BLaER1 (cell line): ENCODE measurements around the gene ANTXR1.

ENCODE experiments used
- H3K27ac ChIP-seq: shearing (Covaris generic); formaldehyde crosslinking; 2 replicates; pipeline ENCODE4 v1.8.1; 2022
- H3K27me3 ChIP-seq: shearing (Covaris generic); formaldehyde crosslinking; 2 replicates; pipeline ENCODE4 v1.8.1; 2022
- H3K36me3 ChIP-seq: shearing (Covaris generic); formaldehyde crosslinking; 2 replicates; pipeline ENCODE4 v1.8.1; 2022
- H3K4me1 ChIP-seq: shearing (Covaris generic); formaldehyde crosslinking; 2 replicates; pipeline ENCODE4 v1.8.1; 2022
- H3K4me2 ChIP-seq: shearing (Covaris generic); formaldehyde crosslinking; 2 replicates; pipeline ENCODE4 v1.8.1; 2022
- H3K4me3 ChIP-seq: shearing (Covaris generic); formaldehyde crosslinking; 2 replicates; pipeline ENCODE4 v1.8.1; 2022
- H3K9ac ChIP-seq: shearing (Covaris generic); formaldehyde crosslinking; 2 replicates; pipeline ENCODE4 v1.8.1; 2022
- H3K9me3 ChIP-seq: shearing (Covaris generic); formaldehyde crosslinking; 2 replicates; pipeline ENCODE4 v1.8.1; 2022
- H4K20me1 ChIP-seq: shearing (Covaris generic); formaldehyde crosslinking; 2 replicates; pipeline ENCODE4 v1.8.1; 2022
- Cebpa-rat ChIP-seq: shearing (Covaris generic); IDR thresholded peaks from 2 replicates; pipeline ENCODE4 v1.8.1; 2022

Gene ANTXR1

DNA sequence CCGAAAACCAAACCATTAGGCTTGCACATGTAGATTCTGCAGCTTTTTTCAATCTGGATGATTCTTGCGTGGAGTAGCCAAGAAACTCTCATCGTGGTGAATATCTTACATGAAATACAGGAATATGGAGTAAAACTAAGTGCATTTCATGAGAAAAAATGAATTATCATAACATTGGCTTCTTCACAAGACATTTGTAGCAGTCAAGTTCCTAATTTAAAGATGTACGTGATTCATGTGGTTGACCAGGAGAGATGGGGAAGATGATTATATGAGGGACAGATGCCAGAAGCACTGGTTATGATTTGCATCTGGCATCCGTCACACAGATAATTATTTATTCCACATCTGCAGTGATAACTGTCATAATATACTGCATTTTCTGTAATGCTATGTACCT is 90.4 kb downstream of the ANTXR1 start:
- no peak overlapping the region for H3K4me3 ChIP-seq

DNA sequence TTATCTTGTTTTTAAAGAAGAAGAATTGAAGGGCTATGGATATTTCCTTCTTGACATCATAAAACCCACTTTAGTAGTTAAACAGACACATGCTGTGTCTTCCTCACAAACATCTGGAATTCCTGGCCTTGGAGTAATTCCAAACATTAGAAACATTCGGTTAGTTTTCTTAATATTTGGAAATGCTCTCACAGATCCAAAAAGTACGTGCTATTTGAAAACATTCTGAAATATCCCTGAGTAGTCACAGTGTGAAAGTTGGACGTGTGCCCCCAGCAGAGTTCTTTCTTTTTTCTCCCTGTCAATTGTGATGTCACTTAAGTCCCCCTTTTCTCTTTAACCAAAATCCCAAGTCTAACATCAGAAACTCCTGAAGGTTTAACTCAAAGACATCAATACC is 91.3 kb downstream of the ANTXR1 start:
- Histone ChIP-seq H3K27me3 (no peaks in the 10 kb centered on the region), H3K9ac (no peak overlapping the region), H3K27ac (no peak overlapping the region), H3K4me3 (no peak overlapping the region), H3K9me3 (no peaks in the 10 kb centered on the region), H3K4me2 (no peak overlapping the region), H3K4me1 (no peaks in the 10 kb centered on the region), H4K20me1 (no peaks in the 10 kb centered on the region), H3K36me3 (no peaks in the 10 kb centered on the region)
- no peak for TF ChIP-seq Cebpa-rat

More for the DNA sequence above, 90.4 kb downstream of the ANTXR1 start:
- Histone ChIP-seq H3K4me1 (no peaks in the 10 kb centered on the region), H3K9ac (no peak overlapping the region), H3K36me3 (no peaks in the 10 kb centered on the region), H4K20me1 (no peaks in the 10 kb centered on the region), H3K27me3 (no peaks in the 10 kb centered on the region), H3K27ac (no peak overlapping the region), H3K4me2 (no peak overlapping the region), H3K9me3 (no peaks in the 10 kb centered on the region)
- no peak for TF ChIP-seq Cebpa-rat

DNA sequence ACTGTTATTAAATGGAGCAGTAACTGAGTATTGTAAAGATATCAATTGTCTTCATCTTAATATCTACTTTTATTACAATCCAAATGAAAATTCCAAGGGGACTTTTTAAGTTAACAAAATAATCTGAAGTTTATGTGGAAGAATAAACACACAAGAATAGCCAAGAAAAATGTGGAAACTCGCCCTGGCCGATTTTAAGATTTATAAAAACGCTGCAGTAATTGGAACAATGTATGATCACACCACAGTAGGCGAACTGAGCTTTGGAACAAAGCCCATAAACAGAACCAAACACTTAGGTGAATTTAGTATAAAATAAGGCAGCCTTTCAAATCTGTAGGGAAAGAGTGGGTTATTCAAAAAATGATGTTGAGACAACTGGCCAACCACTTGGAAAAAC is 96.3 kb downstream of the ANTXR1 start:
- Histone ChIP-seq H3K4me2 (no peak overlapping the region), H3K27me3 (no peaks in the 10 kb centered on the region), H3K9ac (no peak overlapping the region), H3K4me1 (no peaks in the 10 kb centered on the region), H3K4me3 (no peak overlapping the region), H3K36me3 (no peaks in the 10 kb centered on the region), H4K20me1 (no peaks in the 10 kb centered on the region), H3K27ac (no peak overlapping the region), H3K9me3 (no peaks in the 10 kb centered on the region)
- TF ChIP-seq Cebpa-rat, result no peak

DNA sequence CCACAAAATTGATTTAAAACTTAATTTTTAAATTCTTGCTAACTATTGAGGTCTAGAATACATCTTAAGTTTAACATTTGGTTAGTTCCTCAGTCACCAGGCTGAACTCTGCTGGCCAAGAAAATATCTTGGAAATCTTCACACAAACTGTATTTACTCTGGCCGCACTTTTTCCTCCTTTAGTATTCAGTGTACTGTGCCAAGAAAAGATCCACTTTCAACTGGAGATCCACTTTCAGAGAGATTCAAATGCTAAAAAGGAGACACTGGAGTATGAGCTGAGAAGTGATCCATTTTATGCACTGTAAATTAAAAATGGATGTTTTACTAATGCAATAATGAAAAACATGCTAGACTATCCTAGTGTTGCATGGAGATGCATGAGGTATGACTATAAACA is 98.1 kb downstream of the ANTXR1 start:
- no peaks in the 10 kb centered on the region for H4K20me1 ChIP-seq
- H3K4me1 ChIP-seq, result no peaks in the 10 kb centered on the region
- no peaks in the 10 kb centered on the region for H3K9me3 ChIP-seq
- no peak overlapping the region for H3K4me3 ChIP-seq
- no peak overlapping the region for H3K9ac ChIP-seq
- H3K4me2 ChIP-seq, result no peak overlapping the region
- no peak for TF ChIP-seq Cebpa-rat
- no peaks in the 10 kb centered on the region for H3K27me3 ChIP-seq
- no peaks in the 10 kb centered on the region for H3K36me3 ChIP-seq
- no peak overlapping the region for H3K27ac ChIP-seq

DNA sequence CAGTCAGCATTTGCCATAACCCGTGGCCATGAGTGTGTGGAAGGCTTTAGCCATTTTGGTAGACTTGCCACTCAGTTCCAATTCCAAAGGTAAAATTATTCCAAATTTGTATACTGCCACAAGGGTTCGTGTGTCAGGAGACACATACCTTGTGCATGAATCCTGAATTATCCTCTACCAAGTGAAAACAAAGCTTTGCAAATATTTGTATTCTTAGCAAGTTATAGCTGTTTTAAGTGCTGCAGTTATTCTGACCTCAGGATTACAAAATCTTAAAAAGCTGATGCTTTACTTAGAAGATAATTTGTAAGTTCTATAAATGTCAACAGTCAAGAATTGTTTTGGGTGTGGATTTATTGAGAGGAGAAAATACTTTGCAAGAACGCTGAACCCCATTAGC is 100.6 kb downstream of the ANTXR1 start:
- no peaks in the 10 kb centered on the region for H3K27me3 ChIP-seq
- H3K9ac ChIP-seq, result no peak overlapping the region
- no peak for TF ChIP-seq Cebpa-rat
- no peaks in the 10 kb centered on the region for H3K36me3 ChIP-seq
- H3K4me2 ChIP-seq, result no peak overlapping the region
- no peak overlapping the region for H3K4me3 ChIP-seq
- H3K4me1 ChIP-seq, result no peaks in the 10 kb centered on the region
- no peaks in the 10 kb centered on the region for H4K20me1 ChIP-seq
- no peaks in the 10 kb centered on the region for H3K9me3 ChIP-seq
- no peak overlapping the region for H3K27ac ChIP-seq

DNA sequence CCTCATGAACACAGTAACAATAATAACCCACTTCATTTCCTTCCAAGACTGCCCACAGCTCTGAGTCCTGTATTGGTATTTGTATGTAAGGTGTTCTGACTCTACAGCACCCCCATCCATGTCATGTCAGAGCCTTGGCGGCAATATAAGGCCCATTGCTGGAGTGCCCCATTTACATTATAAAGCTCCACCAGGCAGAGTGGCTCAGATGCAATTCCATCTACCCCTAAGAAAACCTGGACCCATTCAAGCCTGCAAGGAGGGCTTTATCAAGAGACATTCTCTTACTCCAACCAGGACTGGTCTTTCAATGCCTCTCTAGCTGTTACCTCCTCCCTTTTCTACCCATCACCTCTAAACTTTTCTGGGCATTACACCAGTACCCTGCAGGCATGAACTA is 101.6 kb downstream of the ANTXR1 start:
- Histone ChIP-seq H4K20me1 (no peaks in the 10 kb centered on the region), H3K4me3 (no peak overlapping the region), H3K4me1 (no peaks in the 10 kb centered on the region), H3K36me3 (no peaks in the 10 kb centered on the region), H3K4me2 (no peak overlapping the region), H3K9me3 (no peaks in the 10 kb centered on the region), H3K27me3 (no peaks in the 10 kb centered on the region), H3K27ac (no peak overlapping the region), H3K9ac (no peak overlapping the region)
- no peak for TF ChIP-seq Cebpa-rat

DNA sequence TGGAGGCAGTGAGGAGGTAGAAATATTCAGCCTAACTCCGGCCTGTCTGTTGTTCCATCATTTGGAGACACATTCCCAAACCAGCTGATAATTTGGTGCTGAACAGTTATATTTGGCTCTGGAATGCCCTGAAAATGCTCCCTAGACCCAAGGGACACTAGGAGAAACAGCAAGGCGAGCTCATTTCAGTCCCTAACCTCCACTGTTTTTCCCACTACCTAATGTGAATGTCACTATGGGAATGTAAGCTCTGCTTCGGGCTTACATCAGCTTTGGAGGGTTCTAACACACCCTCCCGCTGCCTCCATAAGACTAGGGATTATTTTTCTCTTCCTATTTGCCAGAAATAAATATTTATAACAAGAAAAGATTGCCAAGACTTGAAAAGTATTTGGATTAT is 103.5 kb downstream of the ANTXR1 start:
- Histone ChIP-seq H3K36me3 (no peaks in the 10 kb centered on the region), H3K4me2 (no peak overlapping the region), H3K27me3 (no peaks in the 10 kb centered on the region), H3K9me3 (no peaks in the 10 kb centered on the region), H3K9ac (no peak overlapping the region), H4K20me1 (no peaks in the 10 kb centered on the region), H3K4me1 (no peaks in the 10 kb centered on the region), H3K4me3 (no peak overlapping the region), H3K27ac (no peak overlapping the region)
- TF ChIP-seq Cebpa-rat, result no peak

DNA sequence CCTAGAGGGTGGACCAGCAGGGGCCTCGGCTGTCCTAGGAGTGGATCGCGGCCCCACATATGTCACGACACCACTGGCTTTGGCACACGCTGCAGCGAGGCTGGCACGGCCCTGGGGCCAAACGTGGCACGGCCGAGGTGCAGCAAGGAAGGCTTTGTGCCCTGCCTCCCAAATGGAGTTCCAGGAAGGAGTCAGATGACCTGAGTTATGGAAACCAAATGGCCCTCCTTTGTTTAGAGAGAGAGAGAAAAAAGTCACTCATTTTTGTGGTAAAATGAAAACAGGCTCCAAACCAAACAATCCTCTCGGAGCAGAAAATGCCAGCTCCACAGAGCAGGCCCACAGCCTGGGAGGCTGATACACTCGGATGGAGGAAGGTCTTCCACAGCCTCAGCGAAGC is 105.6 kb downstream of the ANTXR1 start:
- no peak for TF ChIP-seq Cebpa-rat
- Histone ChIP-seq H3K27ac (no peak overlapping the region), H3K4me3 (no peak overlapping the region), H3K4me2 (no peak overlapping the region), H3K27me3 (no peaks in the 10 kb centered on the region), H3K4me1 (no peaks in the 10 kb centered on the region), H3K9ac (no peak overlapping the region), H4K20me1 (no peaks in the 10 kb centered on the region), H3K36me3 (no peaks in the 10 kb centered on the region), H3K9me3 (no peaks in the 10 kb centered on the region)

DNA sequence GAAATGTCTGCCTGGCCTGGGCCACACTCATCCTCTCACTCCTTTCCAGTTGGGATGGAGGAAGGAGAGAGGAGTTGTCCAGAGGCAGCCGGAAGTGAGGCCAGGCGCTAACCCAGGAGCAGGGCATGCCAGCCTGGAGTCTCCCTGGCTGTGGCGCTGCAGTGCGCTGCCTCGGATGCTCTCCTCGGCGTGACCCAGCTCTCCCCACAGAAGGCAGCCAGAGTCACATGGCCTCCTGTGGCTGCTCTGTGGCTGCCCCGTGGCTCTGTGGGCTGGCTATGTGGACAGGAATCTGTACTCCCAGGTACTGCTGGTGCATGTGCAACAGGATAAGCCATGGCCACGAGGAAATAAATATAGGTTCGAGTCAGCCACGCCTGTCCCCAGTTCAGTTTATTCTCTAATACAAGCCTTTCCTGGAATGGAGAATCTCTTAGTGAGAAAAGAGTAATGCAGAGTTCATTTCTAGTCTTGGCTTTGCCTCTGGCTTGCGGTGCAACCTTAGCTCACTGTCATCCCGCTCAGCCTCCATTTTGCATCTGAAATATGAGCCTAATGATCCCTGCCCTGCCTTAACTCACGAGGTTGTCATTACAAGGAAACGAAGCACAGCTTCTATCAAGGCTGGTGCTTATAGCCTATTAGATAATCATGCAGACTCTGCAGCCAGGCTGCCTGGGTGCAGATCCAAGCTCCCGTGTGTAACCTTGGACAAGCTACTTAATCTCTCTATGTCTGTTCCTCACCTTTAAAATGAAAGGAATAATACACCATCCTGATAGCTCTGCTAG is 106.3 kb downstream of the ANTXR1 start:
- Histone ChIP-seq H3K4me1 (no peaks in the 10 kb centered on the region), H3K4me2 (no peak overlapping the region)

DNA sequence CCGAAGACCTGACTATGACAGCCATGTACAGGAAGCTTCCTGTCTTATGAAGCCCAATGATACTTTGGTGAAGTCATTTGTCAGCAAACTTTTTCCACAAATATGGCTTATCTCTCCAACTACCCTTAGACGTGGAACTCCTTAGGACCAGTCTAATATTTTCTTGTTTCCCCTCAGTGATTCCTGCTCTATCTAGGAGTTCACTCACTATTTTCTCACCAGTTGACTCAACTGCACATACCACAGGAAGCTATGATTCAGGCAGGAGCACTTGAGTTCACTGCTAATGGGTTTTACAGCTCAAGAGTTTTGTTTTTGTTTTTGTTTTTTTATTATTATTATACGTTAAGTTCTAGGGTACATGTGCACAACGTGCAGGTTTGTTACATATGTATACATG is 109.3 kb downstream of the ANTXR1 start:
- Histone ChIP-seq H4K20me1 (no peaks in the 10 kb centered on the region), H3K27me3 (no peaks in the 10 kb centered on the region), H3K9ac (no peak overlapping the region), H3K4me1 (no peaks in the 10 kb centered on the region), H3K4me2 (no peak overlapping the region), H3K4me3 (no peak overlapping the region), H3K27ac (no peak overlapping the region), H3K36me3 (no peaks in the 10 kb centered on the region), H3K9me3 (no peaks in the 10 kb centered on the region)
- TF ChIP-seq Cebpa-rat, result no peak

More for the DNA sequence above, 106.3 kb downstream of the ANTXR1 start:
- Histone ChIP-seq H3K27ac (no peak overlapping the region), H3K4me3 (no peak overlapping the region), H3K27me3 (no peaks in the 10 kb centered on the region), H3K9ac (no peak overlapping the region), H3K9me3 (no peaks in the 10 kb centered on the region), H3K36me3 (no peaks in the 10 kb centered on the region), H4K20me1 (no peaks in the 10 kb centered on the region)
- no peak for TF ChIP-seq Cebpa-rat

DNA sequence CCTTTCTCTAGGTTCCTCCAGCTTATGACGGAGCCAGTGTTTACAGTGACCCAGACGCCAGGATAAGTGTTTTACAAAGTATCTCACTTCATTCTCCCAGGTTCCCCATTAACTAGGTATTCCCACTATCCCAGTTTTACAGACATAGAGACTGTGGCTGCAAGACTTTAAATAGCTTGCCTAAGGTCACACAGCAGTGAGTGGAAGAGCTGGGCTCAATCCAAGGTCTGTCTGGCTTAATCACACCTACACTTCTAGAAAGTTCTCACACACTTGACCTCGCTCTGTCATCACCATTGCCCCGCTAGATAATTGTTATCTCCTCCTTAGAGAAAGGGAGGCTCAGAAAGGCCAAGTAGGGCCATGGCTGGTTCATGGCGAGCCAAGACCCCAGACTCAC is 110.2 kb downstream of the ANTXR1 start:
- TF ChIP-seq Cebpa-rat, result no peak
- H4K20me1 ChIP-seq, result no peaks in the 10 kb centered on the region
- H3K9ac ChIP-seq, result no peak overlapping the region
- H3K27me3 ChIP-seq, result no peaks in the 10 kb centered on the region
- no peak overlapping the region for H3K4me2 ChIP-seq
- H3K4me1 ChIP-seq, result no peaks in the 10 kb centered on the region
- H3K27ac ChIP-seq, result no peak overlapping the region
- H3K36me3 ChIP-seq, result no peaks in the 10 kb centered on the region
- no peaks in the 10 kb centered on the region for H3K9me3 ChIP-seq
- H3K4me3 ChIP-seq, result no peak overlapping the region
